GM12892 (cell line): ENCODE data around the gene SEPTIN2.

ENCODE experiments used
- POLR2A ChIP-seq: IDR thresholded peaks from 2 replicates; pipeline ENCODE4 v1.6.1; 2011; ENCODE audit warnings: low read depth, low read length, control low read depth
- TAF1 ChIP-seq: IDR thresholded peaks from 2 replicates; pipeline ENCODE4 v1.6.1; 2011; ENCODE audit warnings: low read depth, mild to moderate bottlenecking, control low read depth, low read length, borderline replicate concordance

DNA sequence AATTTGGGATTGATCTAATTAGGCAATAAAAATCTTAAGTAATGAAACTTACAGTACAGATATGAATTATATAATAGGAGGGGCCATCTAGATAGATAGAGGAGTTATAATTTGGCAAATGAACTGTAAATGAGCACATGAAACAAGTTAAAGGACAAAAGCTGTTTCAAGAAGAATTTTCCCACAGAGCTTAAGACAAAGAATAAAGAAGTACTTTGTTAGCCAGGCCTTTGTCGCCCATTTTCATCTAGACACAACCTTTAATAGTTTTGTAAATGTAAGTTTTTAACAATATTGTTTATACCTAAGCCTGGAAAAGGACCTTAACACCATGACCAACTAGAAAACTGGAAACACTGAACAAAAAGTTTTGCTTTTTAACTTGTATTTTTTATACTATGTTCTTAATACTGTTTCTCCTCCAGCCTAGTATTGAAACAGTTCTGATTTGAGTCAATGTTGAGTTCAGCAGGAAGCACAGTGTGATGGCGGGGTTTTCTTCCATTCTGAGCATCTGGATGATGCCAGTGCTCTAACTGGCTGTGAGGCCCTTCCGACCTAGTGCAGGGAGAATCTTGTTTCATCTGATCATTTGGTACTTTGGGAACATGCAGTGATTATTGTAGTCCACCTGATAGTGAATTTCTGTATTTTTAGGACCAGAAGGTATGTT, 77.9 kb downstream of the SEPTIN2 start:
- no peak for TF ChIP-seq POLR2A
- no peak for TF ChIP-seq TAF1
